ENCODE results near the gene CCDC171. TPM values are rescaled to one million over a fixed set of nuclear protein-coding genes. Genes with fewer than 3 reads are reported as not detected.
A peak's percentile ranks its signal among the peaks of the same experiment; 100 is the strongest.

CCDC171 gene
- total RNA-seq, 1 donor from 2014 or later, result 1.6 TPM

DNA sequence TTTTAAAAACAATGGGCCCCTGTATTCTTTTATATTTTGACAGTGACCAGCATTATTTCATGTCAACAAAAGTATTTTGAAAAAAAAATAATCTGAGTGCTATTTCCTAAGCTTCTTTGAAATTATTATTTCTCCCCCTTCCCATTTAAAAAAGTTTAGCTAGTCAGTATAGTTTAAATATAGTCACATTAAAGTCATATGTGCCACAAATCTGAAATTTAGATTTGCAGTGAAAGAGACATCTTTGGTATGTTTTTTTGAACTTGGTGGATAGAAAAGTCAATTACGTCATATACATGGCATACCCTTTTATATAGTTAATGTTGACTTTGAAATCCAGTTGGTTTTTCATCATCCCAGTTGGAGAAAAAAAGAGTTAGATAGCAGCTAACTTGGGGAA, 297.0 kb downstream of the CCDC171 start:
- DNase-seq (ENCODE audit: low read depth) (no peak), FAIRE-seq (no peak)
- Histone ChIP-seq H3K27me3 (ENCODE audit: control insufficient read depth, insufficient read depth, low read length) (no peaks in the 10 kb centered on the region), H3K36me3 (ENCODE audit: control insufficient read depth, insufficient read depth, low read length) (no peaks in the 10 kb centered on the region), H3K4me3 (ENCODE audit: low read depth, low read length) (no peak overlapping the region)
- TF ChIP-seq, protein P1, sequence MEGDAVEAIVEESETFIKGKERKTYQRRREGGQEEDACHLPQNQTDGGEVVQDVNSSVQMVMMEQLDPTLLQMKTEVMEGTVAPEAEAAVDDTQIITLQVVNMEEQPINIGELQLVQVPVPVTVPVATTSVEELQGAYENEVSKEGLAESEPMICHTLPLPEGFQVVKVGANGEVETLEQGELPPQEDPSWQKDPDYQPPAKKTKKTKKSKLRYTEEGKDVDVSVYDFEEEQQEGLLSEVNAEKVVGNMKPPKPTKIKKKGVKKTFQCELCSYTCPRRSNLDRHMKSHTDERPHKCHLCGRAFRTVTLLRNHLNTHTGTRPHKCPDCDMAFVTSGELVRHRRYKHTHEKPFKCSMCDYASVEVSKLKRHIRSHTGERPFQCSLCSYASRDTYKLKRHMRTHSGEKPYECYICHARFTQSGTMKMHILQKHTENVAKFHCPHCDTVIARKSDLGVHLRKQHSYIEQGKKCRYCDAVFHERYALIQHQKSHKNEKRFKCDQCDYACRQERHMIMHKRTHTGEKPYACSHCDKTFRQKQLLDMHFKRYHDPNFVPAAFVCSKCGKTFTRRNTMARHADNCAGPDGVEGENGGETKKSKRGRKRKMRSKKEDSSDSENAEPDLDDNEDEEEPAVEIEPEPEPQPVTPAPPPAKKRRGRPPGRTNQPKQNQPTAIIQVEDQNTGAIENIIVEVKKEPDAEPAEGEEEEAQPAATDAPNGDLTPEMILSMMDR (IDR thresholded peaks at IDR 0.05; ENCODE audit: insufficient read depth, low read length, severe bottlenecking), result no peak

DNA sequence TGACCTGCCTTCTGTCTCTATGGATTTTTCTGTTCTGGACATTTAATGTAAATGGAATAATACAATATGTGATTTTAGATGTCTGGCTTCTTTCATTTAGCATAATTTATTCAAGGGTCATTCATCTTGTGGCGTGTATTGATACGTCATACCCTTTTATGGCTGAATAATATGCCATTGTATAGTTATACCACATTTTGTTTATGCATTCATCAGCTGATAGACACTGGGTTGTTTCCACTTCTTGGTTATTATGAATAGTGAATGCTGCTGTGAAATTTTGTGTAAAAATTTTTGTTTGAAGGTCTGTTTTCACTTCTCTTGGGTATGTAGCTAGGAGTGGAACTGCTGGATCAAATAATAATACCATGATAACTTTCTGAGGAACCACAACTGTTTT, 298.9 kb downstream of the CCDC171 start:
- H3K36me3 ChIP-seq (ENCODE audit: control insufficient read depth, insufficient read depth, low read length), result no peaks in the 10 kb centered on the region
- H3K27me3 ChIP-seq (ENCODE audit: control insufficient read depth, insufficient read depth, low read length), result no peaks in the 10 kb centered on the region
- no peak for DNase-seq (ENCODE audit: low read depth)
- no peak for FAIRE-seq
- TF ChIP-seq, protein P1 (IDR thresholded peaks at IDR 0.05; ENCODE audit: insufficient read depth, low read length, severe bottlenecking), result no peak
- H3K4me3 ChIP-seq (ENCODE audit: low read depth, low read length), result no peak overlapping the region

DNA sequence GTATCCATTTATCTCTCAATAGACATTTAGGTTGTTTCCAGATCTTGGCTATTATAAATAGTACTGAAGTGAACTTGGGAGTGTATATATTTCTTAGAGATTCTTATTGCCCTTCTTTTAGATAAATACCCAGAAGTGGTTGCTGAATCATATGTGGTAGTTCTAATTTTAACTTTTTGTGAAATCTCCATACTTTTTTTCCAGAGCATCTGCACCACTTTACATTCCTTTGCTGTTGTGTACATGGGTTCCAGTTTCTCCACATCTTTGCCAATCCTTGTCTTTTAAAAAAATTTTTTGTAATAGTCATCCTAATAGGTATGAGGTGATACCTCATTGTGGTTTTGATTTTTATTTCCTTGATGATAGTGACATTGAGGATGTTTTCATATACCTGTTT, 303.7 kb downstream of the CCDC171 start:
- H3K36me3 ChIP-seq (ENCODE audit: control insufficient read depth, insufficient read depth, low read length), result no peaks in the 10 kb centered on the region
- H3K27me3 ChIP-seq (ENCODE audit: control insufficient read depth, insufficient read depth, low read length), result no peaks in the 10 kb centered on the region
- no peak for FAIRE-seq
- DNase-seq (ENCODE audit: low read depth), result peak; percentile 12
- H3K4me3 ChIP-seq (ENCODE audit: low read depth, low read length), result no peak overlapping the region
- TF ChIP-seq, protein P1 (IDR thresholded peaks at IDR 0.05; ENCODE audit: insufficient read depth, low read length, severe bottlenecking), result no peak

- Histone ChIP-seq H3K4me3 (ENCODE audit: low read depth, low read length) (no peak overlapping the region), H3K36me3 (ENCODE audit: control insufficient read depth, insufficient read depth, low read length) (no peaks in the 10 kb centered on the region), H3K27me3 (ENCODE audit: control insufficient read depth, insufficient read depth, low read length) (no peaks in the 10 kb centered on the region)
- DNase-seq (ENCODE audit: low read depth) (no peak), FAIRE-seq (no peak)
- TF ChIP-seq, protein P1 (IDR thresholded peaks at IDR 0.05; ENCODE audit: insufficient read depth, low read length, severe bottlenecking), result no peak
Observed at GRCh38 chr9:15867334-15867733, 314.5 kb downstream of the CCDC171 start.

GRCh38 chr9:15867988-15868387, 315.1 kb downstream of the CCDC171 start:
- Histone ChIP-seq H3K4me3 (ENCODE audit: low read depth, low read length) (no peak overlapping the region), H3K27me3 (ENCODE audit: control insufficient read depth, insufficient read depth, low read length) (no peaks in the 10 kb centered on the region), H3K36me3 (ENCODE audit: control insufficient read depth, insufficient read depth, low read length) (no peaks in the 10 kb centered on the region)
- DNase-seq (ENCODE audit: low read depth) (no peak), FAIRE-seq (no peak)
- TF ChIP-seq, protein P1 (IDR thresholded peaks at IDR 0.05; ENCODE audit: insufficient read depth, low read length, severe bottlenecking), result no peak

DNA sequence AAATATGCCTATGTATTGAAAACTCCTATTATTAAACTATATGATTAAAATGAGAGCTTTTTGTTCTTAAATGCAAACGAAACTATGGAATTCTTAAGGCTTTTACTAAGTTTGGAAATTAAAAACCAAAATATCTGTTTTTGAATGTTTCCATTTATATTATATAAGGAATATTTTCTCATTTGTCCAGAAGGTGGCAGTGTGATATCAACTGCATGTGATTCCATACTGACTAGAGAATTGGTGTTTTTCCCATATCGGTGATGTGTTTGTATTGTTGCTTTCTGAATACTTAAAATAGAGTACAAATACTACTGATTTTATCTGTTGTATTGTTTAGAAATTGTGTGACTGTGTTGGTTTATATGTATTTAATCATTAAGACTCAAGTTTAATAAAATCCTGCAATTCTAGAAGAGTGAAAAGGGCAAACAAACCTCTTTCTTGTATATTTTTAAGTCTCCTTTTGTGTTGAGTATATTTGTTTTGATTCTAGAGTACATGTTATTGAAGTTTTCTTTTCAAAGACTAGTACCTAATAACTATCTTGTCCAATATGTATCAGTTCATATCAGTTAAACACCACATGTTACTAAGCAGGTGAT, 320.8 kb downstream of the CCDC171 start:
- Histone ChIP-seq H3K27me3 (ENCODE audit: control insufficient read depth, insufficient read depth, low read length) (no peaks in the 10 kb centered on the region), H3K36me3 (ENCODE audit: control insufficient read depth, insufficient read depth, low read length) (no peaks in the 10 kb centered on the region), H3K4me3 (ENCODE audit: low read depth, low read length) (no peak overlapping the region)
- FAIRE-seq (no peak), DNase-seq (ENCODE audit: low read depth) (peak; percentile 50)
- TF ChIP-seq, protein P1 (IDR thresholded peaks at IDR 0.05; ENCODE audit: insufficient read depth, low read length, severe bottlenecking), result peak; percentile 35
